Endometrial microvascular endothelial cells (primary cell): ENCODE data around the gene PTGER2. TPM values are rescaled to one million over a fixed set of nuclear protein-coding genes. Genes with fewer than 3 reads are reported as not detected.

ENCODE experiments used
- in situ Hi-C: cut with HindIII; loops from 2 replicates; pipeline ENCODE4 v1.10.0; 2017; ENCODE audit warnings: low sequenced_read_pairs, low pct_unique_long_range_greater_than_20kb; ENCODE audit errors: inconsistent ontology term
- total RNA-seq: library from RNA; depleted of rRNA; stranded (reverse); fragments of >200 nt; gene quantifications from one replicate; pipeline ENCODE4 v1.2.3, GENCODE V29; 2015; ENCODE audit errors: inconsistent ontology term

The PTGER2 gene
- total RNA-seq, 1 donor from 2014 or later, result 3.3 TPM

DNA sequence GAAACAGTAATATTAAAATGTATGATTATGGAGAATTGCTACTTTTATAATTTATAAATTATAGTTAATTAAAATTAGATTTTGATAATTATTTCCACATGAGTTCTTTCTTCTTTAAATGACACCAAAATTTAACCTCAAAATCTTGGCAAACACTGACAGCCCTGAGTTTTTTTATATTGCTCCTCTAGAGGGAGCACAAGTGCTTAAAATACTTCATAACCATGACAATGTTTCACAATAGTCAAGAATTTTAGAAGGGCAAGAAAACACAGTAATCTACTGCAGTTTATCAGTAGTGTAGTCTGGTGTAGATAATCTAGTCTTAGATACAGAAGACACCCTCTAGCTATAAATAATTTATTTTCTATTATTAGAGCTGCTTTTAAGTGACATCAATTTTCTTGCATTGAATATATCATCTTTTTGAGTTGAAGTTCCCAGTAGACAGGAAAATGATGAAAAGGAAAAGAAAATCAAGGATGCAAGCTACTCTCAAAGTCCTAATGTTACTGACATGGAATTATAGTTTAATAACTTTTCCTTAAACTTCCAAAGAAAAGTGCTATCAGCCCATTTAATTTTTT lies 14.3 kb upstream of the PTGER2 start:
- in situ Hi-C loops, result no loop called here

DNA sequence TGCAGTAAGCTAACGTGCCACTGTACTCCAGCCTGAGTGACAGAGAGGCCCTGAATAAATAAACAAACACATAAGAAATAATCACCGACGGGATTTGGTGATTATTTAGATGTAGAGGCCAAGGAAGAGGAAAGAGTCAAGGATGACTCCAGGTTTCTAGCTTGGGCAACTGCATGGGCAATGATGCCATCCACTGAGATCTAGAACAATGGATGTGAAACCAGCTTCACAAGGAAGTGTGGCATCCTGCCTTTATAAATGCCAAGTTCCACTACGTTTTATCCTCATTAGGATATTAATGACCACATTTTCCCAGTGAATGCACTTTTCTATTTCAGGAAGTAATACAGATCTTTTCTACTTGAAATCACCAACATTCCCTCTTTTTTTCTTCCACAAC lies 10.9 kb upstream of the PTGER2 start:
- in situ Hi-C loops, result no loop called here

GRCh38 chr14:52304248-52304904 lies 9.7 kb upstream of the PTGER2 start:
- in situ Hi-C loops, result no loop called here

- in situ Hi-C loops, result no loop called here
Observed at GRCh38 chr14:52305014-52305413, 9.1 kb upstream of the PTGER2 start.

- in situ Hi-C loops, result no loop called here
Observed at GRCh38 chr14:52307376-52307775, 6.7 kb upstream of the PTGER2 start.

GRCh38 chr14:52307905-52308304 lies 6.2 kb upstream of the PTGER2 start:
- in situ Hi-C loops, result no loop called here

- in situ Hi-C loops, result no loop called here
Observed at GRCh38 chr14:52310541-52310940, 3.6 kb upstream of the PTGER2 start.

GRCh38 chr14:52312931-52313355 lies 1.2 kb upstream of the PTGER2 start:
- in situ Hi-C loops, result no loop called here

- in situ Hi-C loops, result no loop called here
Observed at GRCh38 chr14:52313462-52313861, 650 bp upstream of the PTGER2 start.

DNA sequence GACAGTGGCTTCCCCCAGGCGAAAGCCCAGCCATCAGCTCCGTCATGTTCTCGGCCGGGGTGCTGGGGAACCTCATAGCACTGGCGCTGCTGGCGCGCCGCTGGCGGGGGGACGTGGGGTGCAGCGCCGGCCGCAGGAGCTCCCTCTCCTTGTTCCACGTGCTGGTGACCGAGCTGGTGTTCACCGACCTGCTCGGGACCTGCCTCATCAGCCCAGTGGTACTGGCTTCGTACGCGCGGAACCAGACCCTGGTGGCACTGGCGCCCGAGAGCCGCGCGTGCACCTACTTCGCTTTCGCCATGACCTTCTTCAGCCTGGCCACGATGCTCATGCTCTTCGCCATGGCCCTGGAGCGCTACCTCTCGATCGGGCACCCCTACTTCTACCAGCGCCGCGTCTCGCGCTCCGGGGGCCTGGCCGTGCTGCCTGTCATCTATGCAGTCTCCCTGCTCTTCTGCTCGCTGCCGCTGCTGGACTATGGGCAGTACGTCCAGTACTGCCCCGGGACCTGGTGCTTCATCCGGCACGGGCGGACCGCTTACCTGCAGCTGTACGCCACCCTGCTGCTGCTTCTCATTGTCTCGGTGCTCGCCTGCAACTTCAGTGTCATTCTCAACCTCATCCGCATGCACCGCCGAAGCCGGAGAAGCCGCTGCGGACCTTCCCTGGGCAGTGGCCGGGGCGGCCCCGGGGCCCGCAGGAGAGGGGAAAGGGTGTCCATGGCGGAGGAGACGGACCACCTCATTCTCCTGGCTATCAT lies 663 bp downstream of the PTGER2 start:
- in situ Hi-C loops, result no loop called here

DNA sequence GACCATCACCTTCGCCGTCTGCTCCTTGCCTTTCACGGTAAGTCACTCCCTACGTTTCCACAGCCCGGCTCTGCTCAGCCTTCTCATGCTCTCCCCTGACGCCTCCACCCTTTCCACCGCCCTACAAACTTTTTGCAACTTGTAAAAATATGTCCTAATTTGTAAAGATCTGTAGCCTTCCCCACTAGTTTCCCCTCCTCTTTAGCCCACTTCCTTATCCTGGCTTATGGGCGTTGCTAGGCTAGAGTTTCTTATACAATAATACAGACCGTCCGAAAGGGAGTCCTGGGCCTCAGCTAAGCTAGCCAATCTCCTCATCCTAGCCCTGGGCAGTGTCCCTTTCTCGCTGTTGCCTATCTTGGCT lies 1.2 kb downstream of the PTGER2 start:
- in situ Hi-C loops, result no loop called here

GRCh38 chr14:52318062-52318461 lies 4.0 kb downstream of the PTGER2 start:
- in situ Hi-C loops, result no loop called here

DNA sequence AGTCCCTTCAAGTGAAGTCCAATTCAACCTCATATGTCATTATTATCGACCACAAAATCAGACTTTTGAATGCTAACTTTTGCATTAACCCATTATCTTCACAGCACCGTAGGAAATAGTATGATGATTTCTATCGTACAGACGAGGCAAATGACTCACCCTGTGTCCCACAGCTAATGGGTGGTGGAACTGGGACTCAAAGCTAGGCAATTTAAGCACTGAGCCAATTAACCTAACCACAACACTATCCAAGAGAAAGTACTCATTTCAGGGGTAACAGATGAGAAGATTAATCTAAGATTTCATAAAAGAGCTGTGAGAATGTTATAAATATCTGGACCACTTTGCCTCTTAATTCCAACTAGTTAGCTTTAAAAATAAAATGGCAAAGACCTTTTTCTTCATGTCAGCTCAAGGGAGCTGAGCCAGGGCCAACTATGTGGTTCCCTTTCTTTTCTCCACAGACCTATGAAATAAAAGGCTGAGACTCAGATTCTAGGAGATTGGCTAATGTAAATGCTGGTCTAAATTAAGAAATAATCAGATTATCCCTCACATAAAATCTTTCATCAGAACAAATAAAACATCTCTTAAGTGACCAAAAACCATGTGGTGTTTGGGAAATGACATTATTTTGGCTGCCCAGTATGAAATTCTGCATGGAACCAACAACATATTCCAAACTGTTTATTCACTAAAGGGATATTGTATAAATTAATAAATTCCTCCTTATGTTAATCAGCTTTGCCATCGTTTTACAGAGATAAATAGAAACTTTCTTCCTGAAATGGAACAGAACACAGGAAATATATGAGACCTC lies 4.9 kb downstream of the PTGER2 start:
- in situ Hi-C loops, result no loop called here

- in situ Hi-C loops, result no loop called here
Observed at GRCh38 chr14:52319919-52320318, 5.8 kb downstream of the PTGER2 start.

DNA sequence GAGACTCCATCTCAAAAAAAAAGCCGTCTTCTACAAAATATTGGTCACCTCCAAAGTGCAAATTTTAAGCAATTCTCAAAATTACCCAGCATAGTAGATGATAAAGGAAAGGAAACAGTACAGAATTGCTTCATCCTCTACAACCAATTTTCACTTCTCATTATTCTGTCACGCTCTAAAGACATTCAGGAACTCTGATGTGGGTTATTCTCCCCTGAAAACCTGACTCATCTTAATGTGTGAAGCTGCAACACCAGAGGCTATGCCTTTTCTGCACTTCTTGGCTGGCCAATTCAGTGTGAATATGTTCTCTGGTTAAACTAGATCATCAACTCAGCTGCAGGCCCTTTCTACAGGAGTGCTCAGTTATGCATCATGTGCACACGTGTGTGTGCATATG lies 11.0 kb downstream of the PTGER2 start:
- in situ Hi-C loops, result no loop called here

GRCh38 chr14:52325630-52326029 lies 11.5 kb downstream of the PTGER2 start:
- in situ Hi-C loops, result no loop called here

DNA sequence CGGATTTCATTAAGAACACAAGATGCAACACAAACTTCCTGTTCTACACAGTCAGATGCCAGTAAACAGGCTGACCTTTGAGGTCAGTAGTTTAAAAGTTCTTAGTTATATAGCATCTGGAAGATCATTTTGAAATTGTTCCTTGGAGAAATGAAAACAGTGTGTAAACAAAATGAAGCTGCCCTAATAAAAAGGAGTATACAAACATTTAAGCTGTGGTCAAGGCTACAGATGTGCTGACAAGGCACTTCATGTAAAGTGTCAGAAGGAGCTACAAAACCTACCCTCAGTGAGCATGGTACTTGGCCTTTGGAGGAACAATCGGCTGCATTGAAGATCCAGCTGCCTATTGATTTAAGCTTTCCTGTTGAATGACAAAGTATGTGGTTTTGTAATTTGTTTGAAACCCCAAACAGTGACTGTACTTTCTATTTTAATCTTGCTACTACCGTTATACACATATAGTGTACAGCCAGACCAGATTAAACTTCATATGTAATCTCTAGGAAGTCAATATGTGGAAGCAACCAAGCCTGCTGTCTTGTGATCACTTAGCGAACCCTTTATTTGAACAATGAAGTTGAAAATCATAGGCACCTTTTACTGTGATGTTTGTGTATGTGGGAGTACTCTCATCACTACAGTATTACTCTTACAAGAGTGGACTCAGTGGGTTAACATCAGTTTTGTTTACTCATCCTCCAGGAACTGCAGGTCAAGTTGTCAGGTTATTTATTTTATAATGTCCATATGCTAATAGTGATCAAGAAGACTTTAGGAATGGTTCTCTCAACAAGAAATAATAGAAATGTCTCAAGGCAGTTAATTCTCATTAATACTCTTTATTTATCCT lies 13.5 kb downstream of the PTGER2 start:
- in situ Hi-C loops, result no loop called here

DNA sequence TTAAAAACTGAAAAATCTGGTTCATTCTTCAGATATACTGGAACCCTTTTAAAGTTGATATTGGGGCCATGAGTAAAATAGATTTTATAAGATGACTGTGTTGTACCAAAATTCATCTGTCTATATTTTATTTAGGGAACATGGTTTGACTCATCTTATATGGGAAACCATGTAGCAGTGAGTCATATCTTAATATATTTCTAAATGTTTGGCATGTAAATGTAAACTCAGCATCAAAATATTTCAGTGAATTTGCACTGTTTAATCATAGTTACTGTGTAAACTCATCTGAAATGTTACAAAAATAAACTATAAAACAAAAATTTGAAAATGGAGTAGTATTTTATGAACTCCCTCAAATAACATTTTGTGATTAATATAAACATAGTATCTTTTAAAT lies 14.2 kb downstream of the PTGER2 start:
- in situ Hi-C loops, result no loop called here
